Erythroblast (primary cell): ENCODE measurements around the gene E2F7.

ENCODE experiments used
- DNase-seq, 2 experiments: peaks; one replicate each; lab custom pipeline; 2025; lab: John Stamatoyannopoulos, UW
- GATA1 ChIP-seq: IDR thresholded peaks from 2 replicates; pipeline ENCODE4 v1.6.1; 2011; ENCODE audit warnings: low read depth, mild to moderate bottlenecking, control low read depth, low read length, moderate library complexity
- POLR2A ChIP-seq: IDR thresholded peaks from 2 replicates; pipeline ENCODE4 v1.6.1; 2011; ENCODE audit warnings: mild to moderate bottlenecking, low read length

Gene E2F7

DNA sequence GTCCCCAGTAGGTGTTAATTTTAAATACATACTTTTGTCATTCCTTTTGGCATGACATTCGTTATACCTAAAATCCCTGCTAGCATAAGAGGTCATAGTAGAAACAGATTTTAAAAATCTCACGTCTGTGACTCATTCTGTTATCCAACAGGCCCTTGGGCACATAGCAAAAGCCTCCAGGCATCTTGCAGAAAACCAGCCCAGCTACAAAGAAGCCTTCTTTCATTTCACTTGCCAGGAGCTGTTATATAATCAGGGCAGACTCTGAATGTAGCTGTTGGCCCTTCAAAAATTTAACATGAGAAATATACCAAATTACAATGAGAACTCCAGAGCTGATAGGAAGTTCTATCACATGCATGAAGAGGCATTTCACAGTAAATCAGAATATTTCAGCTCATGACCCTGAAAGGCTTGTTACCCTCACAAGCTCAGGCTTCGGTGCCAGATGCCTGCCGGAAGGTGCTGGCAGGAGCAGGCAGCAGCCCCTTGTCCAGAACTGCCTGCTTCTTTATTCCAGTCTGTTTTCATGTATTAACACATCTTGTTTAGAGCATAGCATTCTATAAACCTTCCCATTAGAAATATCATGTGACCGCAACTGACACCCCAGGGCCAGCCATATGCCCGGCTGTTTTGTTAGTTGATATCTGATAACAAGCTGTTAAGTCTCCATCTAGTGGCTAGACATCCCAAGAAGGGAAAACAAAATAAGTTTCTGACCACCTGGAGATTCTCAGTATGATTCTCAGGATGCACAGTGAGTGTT, 17.8 kb downstream of the E2F7 start:
- TF ChIP-seq GATA1 (no peak), POLR2A (no peak)
- no peak for DNase-seq

DNA sequence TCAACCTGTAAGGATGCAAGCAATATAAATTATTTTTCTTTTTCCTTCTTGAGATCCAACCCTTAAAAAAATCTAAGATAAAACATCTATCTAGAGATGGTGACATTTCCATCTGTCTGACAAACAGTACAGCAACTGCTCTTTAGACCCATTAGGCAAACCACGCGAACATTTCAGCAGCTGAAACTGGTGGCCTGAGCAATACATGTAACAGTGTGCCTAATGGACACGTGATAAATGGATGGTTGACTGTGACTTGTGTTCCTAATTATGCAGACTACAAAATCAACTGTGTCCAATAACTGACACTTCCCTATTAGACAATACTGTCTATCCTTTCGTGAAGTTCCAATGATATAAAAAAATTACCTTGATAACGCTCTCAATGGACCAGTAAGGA, 18.9 kb downstream of the E2F7 start:
- no peak for TF ChIP-seq GATA1
- no peak for TF ChIP-seq POLR2A
- DNase-seq, result no peak

DNA sequence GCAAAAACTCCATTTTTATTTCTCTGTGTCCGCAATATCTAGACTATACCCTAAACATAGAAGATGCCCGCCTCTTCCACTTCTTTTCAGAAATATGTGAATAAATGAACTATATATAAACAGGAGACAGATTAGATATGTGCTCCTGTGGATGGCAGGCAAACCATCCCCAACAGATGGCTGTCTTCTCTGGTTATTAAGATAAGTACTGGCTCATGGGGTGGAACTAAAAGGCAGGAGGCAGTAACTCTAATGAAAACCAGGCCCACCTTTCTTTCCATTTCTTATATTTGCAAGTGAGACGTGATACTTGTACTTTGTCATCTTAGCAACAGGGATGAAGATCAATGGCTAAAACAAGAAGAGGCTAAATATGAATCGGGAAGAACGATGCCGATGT, 20.2 kb downstream of the E2F7 start:
- no peak for DNase-seq
- no peak for TF ChIP-seq POLR2A
- no peak for TF ChIP-seq GATA1

DNA sequence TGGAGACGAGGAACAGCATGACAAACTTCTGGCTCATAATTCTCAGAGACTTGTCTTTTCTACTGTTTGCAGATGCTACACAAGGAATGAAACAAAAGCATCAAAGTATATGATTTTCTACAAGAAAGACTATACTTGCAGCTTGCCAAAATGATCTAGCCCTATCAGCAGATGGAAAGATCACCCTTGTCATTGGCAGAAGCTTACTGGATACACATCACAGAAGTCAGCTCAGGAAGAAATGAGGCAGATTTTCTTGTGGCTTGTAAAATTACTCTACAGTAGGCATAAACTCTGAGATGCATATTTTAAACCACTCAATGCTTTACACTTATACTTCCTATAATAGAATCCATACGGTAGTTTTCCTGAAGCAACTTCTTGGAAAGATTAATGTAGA, 20.6 kb downstream of the E2F7 start:
- TF ChIP-seq POLR2A (no peak), GATA1 (no peak)
- DNase-seq, result no peak

DNA sequence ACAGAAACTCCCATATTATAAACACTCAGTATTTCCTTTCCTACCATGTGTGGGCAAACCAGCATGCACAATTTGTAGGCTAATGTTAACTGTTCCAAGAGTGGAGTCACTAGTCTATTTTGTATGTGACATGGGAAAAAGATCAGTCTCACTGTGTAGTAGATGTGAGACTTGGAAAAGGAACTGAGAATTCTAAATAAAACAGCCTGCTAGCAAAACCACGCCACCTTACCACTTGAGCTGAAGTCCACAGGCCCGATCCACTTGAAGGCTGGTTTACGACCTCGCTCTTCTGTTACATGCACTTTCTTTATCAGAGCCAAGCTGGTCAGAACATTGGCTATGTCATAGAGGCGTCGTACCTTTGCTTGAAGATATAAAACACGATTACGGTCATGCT, 22.5 kb downstream of the E2F7 start:
- no peak for DNase-seq
- TF ChIP-seq POLR2A (no peak), GATA1 (no peak)

DNA sequence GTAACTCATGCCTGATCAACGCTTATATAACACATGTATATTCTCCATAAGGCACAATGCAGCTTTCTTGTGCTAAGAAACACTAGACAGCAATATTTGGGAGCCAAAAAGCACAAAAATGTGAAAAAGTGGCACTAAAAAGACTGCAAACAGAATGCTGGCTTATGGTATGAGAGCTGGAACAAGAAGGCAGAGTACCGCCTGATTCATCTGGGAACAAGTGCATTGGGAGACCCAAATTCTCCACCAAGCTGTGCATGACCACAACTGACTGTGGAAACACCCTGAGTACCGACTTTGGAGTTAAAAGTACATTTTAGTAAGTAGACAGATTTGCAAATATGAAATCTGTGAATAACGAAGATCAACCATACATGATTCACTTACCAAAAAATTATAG, 25.1 kb downstream of the E2F7 start:
- no peak for TF ChIP-seq POLR2A
- no peak for TF ChIP-seq GATA1
- DNase-seq, result no peak

DNA sequence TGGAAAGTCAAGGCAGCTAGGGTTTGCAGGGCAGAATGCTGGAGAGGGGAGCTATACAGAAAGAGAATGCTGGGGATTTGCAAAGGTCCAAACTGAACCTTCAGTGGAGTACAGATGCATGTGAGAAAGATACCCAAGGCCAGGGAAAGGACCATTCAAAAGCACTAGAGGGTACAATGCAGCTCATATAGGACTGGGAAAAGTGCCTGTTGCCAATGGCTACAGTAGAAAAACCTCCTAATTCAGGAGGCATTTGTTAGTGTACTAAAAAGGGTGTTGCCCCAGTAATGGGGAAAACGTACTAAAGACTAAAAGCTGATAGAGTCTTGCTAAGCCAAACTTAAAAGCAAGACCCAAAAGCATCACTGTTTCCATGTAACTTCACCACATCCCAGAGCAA, 30.1 kb downstream of the E2F7 start:
- TF ChIP-seq GATA1, result no peak
- no peak for DNase-seq

DNA sequence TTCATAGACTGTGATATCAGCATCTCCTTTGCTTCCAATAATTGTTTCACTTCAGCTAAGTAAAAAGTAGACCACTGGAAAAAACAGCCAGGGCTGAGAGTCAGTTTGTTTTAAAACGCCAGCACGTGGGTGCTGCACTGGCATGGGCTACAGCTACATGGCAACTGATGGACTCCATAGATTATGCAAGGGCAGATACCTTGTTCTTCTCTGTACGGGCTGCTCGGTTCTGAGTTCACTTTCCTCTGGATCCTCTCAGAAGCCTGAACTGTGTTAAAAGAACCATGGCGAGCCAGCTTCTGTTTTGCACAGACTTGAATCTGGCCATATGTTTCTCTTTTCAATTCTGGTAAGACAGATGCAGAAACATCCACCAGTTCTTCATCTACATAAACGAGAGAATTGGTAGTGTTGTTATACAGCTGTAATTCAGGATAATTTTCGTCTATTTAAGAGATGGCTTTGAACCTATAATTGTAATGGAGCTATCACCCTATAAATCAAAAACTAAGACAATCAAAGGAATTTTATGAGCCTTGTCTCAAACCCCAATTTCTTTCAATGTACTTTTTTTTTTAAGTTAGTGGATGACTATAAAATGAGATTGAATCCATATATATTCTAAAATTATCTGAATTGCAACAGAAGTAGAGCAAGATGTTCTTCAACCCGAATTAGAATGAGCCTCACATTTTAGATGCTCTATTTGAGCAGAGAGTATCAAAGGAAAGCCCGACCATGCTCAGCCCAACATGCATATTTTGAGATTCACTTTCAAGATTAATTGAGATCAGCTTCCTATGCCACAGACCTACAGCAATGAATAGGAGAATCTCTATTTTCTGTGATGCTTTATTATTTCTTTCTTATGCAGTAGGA, 31.5 kb downstream of the E2F7 start:
- no peak for TF ChIP-seq GATA1
- TF ChIP-seq POLR2A, result no peak
- no peak for DNase-seq

DNA sequence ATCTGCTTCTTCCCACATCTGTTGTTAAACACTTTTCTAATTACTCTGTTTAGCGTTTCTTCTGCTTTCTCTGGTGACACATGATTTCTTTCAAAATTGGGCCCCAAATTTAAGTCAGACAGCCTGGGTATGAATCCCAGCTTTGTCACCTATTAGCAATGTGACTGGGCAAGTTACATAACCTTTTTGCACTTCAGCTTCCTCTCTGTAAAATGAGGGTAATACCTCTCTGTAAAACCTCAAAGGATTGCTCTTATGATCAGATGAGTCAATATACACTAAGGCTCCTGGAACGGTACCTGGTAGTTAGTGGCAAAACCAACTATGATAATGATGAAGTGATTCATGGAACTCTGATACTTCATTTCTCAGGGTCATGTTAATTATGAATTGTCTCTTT, 33.0 kb downstream of the E2F7 start:
- DNase-seq, result no peak
- no peak for TF ChIP-seq POLR2A
- TF ChIP-seq GATA1, result no peak

DNA sequence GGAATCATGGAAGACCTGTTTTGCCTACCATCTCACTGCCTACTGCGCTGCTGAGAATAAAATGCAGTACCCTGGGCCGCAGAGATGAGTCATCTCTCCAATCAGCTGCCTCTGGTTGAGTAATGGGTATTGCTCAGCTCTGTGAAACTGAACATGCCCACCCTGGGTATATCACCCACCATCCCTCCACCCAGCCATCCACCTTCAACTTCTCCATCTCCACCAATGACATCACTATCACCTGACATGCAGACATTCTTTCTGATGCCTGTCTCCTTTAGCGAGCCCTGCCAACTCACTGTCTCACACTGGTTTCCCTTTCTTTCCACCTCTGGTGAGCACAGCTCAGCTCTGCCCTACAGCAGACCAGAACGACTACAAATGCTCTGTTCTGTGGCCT, 33.6 kb downstream of the E2F7 start:
- TF ChIP-seq GATA1 (no peak), POLR2A (no peak)
- peak in 1 of 2 experiments; percentile 21 for DNase-seq

DNA sequence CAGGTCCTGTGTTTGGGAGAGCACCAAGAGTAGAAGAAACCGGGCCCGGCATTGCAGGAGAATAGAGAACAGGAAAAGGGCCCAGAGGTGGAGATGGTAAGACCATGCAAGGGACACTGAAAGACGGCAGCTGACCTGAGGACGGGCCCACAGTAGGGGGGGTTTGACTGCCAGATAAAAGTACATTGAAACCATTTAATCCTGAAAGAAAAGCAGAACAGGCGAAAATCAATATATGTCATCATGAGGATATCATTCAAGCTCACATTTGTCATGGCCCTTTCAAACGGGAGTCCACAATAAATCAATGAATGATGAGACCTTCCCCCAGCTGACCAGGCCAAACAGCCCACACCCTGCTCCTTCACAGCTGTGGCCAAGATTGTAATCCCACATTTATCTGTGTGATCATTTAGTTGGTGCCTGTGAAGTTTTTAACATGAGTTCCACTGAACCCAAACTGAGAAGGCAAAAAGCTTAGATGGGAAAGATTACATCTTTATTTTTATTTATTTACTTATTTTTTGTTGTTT, 39.5 kb downstream of the E2F7 start:
- TF ChIP-seq POLR2A (no peak), GATA1 (no peak)
- no peak for DNase-seq

DNA sequence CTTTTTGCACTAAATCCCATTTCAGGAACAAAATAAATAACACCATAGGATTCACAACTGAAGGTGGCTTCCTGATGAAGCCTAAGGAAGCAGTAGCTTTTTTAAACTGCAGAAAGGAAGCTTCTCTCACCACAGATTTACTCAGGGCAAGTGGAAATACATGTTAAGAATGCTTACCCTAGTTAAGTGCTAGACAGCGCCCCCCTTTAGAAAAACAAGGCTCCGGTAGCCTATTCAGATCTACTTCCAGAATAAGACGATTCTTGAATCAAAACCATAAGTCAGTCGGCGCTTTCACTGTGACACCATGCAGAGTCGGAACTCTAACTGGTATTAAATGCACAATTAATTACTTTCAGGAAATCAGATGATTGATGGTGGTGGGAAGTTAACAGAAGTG, 41.9 kb downstream of the E2F7 start:
- DNase-seq, result no peak
- TF ChIP-seq POLR2A (no peak), GATA1 (no peak)

DNA sequence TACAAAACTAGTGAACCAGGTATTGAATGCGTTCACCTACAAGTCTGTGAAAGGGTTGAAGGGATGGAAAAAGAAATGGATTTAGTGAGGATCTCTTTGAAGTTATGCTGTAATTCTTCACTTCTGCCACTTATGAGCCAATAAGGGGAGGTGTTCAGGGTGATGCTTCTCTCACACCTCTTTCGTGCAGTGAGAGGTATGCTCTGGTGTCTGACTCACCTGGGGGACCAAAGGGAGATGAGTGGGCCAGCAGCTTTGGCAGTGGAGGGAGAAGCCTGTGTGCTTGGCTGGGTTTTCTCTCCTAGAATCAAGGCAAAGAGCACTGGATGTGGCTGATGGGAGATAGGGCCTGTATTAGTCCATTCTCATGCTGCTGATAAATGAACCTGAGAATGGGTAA, 45.4 kb downstream of the E2F7 start:
- no peak for DNase-seq
- TF ChIP-seq POLR2A (no peak), GATA1 (no peak)

DNA sequence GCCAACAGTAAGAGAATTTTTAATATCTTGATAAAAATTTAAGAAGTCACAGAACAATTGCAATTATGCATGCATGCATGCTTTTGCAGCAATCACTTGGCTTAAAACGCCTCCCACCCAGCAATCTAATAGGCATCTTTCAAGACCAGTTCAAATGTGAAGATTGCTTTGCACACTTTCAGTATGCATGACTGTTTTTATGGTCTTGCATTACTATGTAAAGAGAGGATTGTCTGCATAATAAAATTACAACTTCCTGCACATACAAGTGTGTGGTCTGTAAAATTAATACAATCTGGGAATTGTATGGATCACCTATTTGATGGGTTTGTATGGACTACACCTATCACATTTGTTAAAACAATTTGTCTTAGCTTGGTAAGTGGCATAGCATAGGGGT, 48.8 kb downstream of the E2F7 start:
- DNase-seq, result no peak
- TF ChIP-seq GATA1 (no peak), POLR2A (no peak)
